Mesodermal cell (in vitro differentiated cells): ENCODE data around the gene LRRC28.

ENCODE experiments used
- H3K27ac ChIP-seq: 2 replicates; pipeline ENCODE4 v1.7.0; 2013; ENCODE audit warnings: mild to moderate bottlenecking, low read depth, low read length, moderate library complexity; ENCODE audit not compliant: severe bottlenecking
- H3K36me3 ChIP-seq: 2 replicates; pipeline ENCODE4 v1.7.1; 2013; ENCODE audit warnings: mild to moderate bottlenecking, low read length, moderate library complexity; ENCODE audit not compliant: control insufficient read depth, insufficient read depth
- H3K4me1 ChIP-seq: one replicate; pipeline ENCODE4 v1.7.1; 2013; ENCODE audit warnings: mild to moderate bottlenecking, low read length; ENCODE audit not compliant: insufficient read depth, control insufficient read depth, poor library complexity, severe bottlenecking
- H3K4me3 ChIP-seq: 2 replicates; pipeline ENCODE4 v1.7.0; 2013; ENCODE audit warnings: low read length, control low read depth, mild to moderate bottlenecking; ENCODE audit not compliant: insufficient read depth, poor library complexity, severe bottlenecking; ENCODE audit errors: extremely low read depth
- H3K9me3 ChIP-seq: 2 replicates; pipeline ENCODE4 v1.7.1; 2013; ENCODE audit warnings: mild to moderate bottlenecking, low read length, moderate library complexity; ENCODE audit not compliant: control insufficient read depth
- WGBS, 2 experiments: methylation state at CpG; one replicate each; pipeline ENCODE4 v1.1.5; 2013; ENCODE audit warnings: missing lambda C conversion rate in 2 of 2; ENCODE audit not compliant: insufficient coverage in 2 of 2; 5-methylcytosine and 5-hydroxymethylcytosine counted together

LRRC28 gene

DNA sequence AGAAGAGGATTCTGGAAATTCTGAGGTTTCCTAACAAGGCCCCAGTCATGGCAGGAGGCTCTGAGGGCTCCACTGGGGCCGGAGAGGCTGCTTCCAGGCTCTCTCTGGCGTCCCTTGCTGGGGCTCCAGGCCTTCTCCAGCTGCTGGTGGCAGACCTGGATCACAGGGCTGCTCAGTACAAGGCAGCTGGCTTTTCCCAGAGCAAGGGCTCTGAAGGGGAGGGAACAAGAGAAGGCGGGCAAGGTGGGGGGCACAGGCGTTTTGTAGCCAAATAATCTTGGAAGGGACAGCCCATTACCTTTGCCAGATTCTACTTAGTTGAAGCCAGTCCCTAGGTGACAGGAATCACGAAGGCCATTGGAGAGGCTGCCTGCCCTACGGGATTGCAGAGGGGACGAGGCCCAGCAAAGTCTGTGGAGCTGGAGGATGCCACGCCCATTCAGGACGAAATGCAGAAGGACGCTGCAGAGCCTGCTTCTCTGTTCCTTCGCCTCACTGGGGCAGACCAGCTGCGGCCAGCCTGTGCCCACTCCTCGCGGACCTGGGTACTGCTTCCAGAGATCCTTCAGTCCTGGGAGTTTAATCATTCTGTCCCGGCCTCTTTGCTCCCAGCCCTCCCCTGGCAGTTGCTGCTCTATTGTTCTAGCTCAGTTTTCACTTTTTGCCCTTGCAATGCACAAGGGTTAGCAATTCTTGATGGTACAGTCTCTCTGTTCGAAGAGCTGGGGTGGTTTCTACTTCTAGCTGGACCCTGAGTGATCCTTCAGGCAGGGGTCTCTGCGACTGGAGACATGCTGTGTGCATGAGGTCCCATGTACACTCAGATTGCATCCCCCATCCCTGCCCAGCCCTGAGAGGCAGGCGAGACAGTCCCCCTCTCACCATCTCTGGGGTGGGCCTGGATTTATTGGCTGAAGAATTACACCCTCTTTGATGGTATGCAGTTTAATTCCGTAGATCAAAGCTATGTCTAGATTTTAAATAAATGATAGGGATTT lies 165.2 kb downstream of the LRRC28 start:
- no peak overlapping the region for H3K4me3 ChIP-seq
- H3K27ac ChIP-seq: no peak overlapping the region
- WGBS, 2 experiments: 80 to 90% methylated on average over 15 of the region's 19 CpGs
- H3K9me3 ChIP-seq: no peaks in the 10 kb centered on the region
- no peaks in the 10 kb centered on the region for H3K4me1 ChIP-seq
- H3K36me3 ChIP-seq: no peaks in the 10 kb centered on the region

DNA sequence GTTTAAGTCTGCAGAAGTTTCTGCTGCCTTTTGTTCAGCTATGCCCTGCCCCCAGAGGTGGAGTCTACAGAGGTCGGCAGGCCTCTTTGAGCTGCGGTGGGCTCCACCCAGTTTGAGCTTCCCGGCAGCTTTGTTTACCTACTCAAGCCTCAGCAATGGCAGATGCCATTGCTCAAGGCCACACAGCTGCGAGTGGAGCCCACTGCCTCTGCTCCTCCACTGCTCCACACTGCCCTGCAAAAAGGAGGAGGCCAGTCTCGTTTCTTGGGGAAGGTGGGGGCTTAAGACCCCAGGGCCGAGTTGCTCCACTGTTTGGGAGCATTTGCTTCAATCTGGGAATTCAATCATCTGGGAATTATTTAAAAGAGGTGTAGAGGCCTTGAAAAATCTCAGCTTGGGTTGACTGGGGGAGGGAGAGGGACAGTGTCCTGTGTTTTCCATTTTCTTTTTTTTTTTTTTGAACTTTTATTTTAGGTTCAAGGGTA lies 169.9 kb downstream of the LRRC28 start:
- Histone ChIP-seq H3K36me3 (no peaks in the 10 kb centered on the region), H3K4me1 (peaks cover 19% of the 10 kb centered on the region), H3K4me3 (no peak overlapping the region), H3K9me3 (no peaks in the 10 kb centered on the region), H3K27ac (no peak overlapping the region)
- 33 to 42% methylated on average over 1 to 4 of the region's 6 CpGs for WGBS, 2 experiments

DNA sequence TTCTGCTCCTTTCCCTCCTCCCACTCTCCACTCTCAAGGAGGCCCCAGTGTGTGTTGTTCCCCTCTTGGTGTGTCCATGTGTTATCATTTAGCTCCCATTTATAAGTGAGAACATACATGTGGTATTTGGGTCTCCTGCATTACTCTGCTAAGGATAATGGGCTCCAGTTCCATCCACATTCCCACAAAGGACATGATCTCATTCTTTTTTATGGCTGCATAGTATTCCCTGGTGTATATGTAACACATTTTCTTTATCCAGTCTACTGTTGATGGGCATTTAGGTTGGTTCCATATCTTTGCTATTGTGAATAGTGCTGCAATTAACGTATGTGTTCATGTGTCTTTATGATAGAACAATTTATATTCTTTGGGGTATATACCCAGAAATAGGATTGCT lies 170.5 kb downstream of the LRRC28 start:
- Histone ChIP-seq H3K36me3 (no peaks in the 10 kb centered on the region), H3K27ac (no peak overlapping the region), H3K4me3 (no peak overlapping the region), H3K4me1 (peaks cover 19% of the 10 kb centered on the region), H3K9me3 (no peaks in the 10 kb centered on the region)
- WGBS, 2 experiments: 100% methylated on average over 1 of the region's 1 CpG; no CpG with 5 or more reads in 1 of the 2 experiments

DNA sequence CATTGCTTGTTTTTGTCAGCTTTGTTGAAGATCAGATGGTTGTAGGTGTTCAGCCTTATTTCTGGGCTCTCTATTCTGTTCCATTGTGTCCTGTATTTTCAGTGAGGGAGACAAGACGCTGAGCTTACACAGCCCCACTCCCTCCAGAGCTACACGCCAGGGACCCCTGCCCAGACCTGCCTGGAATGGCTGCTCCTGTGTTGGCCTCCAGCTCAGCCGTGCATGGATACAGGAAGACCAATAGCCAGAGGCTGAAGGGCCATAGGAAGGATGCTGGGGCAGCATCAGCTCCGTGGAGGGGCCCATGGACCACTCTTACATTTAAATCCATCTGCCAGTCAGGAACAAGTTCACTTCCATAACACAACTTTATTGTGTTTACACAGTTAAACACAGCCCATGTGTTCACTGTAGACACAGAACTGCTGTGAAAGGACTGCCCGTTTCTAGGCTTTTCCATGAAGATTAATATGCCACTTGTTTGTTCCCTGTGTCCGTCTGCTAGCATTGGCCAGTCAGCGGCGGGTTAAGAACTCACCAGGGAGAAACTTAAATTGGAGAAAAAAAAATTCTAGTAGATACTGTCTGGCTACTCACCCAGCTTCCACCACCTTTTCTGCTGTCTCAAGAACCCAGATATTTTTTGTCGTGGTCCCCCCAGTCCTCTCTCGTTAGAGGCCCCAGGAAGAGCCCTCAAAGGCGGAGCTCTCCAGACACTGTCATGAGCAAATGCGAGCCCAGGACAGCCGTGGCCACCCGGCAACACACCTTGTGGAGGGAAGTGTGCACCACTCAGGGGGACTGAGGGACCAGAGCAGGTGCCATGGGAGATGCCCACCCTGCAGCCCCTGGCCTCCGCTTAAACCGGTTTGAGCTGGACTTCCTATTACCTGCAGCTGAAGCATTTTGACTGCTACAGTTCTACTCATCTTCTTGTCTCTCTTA lies 172.2 kb downstream of the LRRC28 start:
- H3K9me3 ChIP-seq: no peaks in the 10 kb centered on the region
- 92 to 94% methylated on average over 10 to 15 of the region's 16 CpGs for WGBS, 2 experiments
- H3K27ac ChIP-seq: no peak overlapping the region
- H3K36me3 ChIP-seq: no peaks in the 10 kb centered on the region
- H3K4me3 ChIP-seq: no peak overlapping the region
- H3K4me1 ChIP-seq: peaks cover 19% of the 10 kb centered on the region

DNA sequence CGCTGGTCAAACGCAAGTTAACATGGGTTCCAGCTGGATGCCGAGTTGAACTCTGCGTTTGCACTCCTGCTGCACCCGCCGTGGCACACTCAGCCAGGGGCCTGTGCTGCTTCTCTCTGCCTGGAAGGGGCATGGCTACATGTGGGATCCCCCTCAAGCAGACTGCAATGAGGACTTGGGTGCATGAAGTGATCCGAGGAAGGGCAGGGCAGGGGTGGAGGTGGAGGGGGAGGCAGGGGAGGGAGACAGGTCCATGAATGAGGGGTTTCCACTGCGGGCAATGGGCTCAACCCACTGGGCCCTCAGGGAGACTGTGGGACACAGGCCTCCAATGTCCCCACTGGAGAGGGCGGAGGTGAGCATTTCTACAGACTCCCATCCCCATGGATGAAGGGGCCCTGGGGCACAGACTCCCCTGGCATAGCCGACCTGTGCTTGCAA lies 172.9 kb downstream of the LRRC28 start:
- Histone ChIP-seq H3K4me1 (peaks cover 19% of the 10 kb centered on the region), H3K4me3 (no peak overlapping the region), H3K36me3 (no peaks in the 10 kb centered on the region), H3K27ac (no peak overlapping the region), H3K9me3 (no peaks in the 10 kb centered on the region)
- 96 to 97% methylated on average over 9 to 10 of the region's 10 CpGs for WGBS, 2 experiments

DNA sequence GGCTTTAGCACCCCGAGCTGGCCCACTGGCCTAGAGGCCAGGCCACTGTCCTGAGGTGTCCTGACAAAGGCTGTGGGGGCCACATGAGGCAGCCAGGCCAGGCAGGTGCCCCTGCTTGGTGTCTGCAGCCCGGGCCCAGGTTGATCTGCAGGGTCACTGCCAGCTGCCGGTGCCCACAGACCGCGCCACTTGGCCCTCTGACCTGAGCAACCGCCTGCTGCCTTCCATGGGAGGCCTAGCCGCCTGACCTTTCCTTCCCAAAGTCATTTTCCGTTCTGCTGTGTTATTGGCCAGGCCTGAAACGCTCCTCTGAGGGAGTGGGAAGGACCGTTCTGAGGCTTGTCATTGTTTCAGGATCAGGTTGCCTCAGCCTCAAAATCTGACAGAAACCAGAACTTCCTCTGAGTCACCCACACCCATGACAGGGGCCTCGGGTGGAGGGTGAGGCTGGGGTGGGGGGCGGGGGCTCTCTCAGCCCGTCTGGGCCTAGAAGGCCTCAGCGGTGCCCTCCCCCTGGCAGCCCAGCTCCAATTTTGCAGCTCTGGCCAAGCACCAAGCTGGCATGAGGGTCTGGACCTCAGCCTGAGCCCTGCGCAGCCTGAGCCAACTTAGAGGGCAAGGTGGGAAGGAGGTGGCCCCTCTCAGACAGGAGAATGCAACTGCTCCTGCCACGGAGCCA lies 173.8 kb downstream of the LRRC28 start:
- 64 to 71% methylated on average over 8 to 12 of the region's 16 CpGs for WGBS, 2 experiments
- H3K9me3 ChIP-seq: no peaks in the 10 kb centered on the region
- H3K4me1 ChIP-seq: peaks cover 19% of the 10 kb centered on the region
- H3K36me3 ChIP-seq: no peaks in the 10 kb centered on the region
- H3K4me3 ChIP-seq: no peak overlapping the region
- H3K27ac ChIP-seq: peak overlapping the region; percentile 94

DNA sequence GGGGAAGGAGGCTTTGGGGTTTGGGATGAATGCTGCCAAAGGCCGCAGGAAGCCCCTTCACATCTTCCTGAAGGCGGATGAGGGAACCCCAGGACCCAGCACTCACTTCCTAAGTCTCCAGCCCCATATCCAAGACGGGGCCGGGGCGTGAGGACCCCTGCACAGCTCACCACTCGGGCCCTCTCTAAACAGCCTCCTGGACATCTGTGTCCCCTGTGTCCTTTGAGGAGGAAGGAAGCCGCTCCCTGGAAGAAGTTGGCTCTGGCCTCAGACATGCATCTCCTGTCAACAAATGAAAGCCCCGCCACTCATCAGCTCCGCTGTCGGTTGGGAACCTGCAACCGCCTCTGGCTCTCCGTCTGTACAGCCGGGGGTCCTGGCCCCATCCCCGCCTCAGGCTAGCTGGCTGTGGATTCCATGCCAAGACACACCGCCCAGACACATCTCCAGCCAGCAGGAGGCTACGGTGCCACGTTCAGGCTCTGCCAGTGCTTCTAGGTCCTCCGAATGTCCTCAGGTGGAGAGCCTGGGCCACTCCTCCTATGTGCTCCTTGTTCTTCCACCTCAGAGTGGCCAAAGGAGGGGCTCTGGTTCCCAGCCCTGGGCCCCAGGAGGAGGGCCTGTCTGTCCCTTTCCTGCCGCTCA lies 174.5 kb downstream of the LRRC28 start:
- 87 to 91% methylated on average over 16 of the region's 19 CpGs for WGBS, 2 experiments
- H3K36me3 ChIP-seq: no peaks in the 10 kb centered on the region
- H3K27ac ChIP-seq: peak overlapping the region; percentile 94
- H3K9me3 ChIP-seq: no peaks in the 10 kb centered on the region
- H3K4me1 ChIP-seq: peaks cover 19% of the 10 kb centered on the region
- H3K4me3 ChIP-seq: no peak overlapping the region

DNA sequence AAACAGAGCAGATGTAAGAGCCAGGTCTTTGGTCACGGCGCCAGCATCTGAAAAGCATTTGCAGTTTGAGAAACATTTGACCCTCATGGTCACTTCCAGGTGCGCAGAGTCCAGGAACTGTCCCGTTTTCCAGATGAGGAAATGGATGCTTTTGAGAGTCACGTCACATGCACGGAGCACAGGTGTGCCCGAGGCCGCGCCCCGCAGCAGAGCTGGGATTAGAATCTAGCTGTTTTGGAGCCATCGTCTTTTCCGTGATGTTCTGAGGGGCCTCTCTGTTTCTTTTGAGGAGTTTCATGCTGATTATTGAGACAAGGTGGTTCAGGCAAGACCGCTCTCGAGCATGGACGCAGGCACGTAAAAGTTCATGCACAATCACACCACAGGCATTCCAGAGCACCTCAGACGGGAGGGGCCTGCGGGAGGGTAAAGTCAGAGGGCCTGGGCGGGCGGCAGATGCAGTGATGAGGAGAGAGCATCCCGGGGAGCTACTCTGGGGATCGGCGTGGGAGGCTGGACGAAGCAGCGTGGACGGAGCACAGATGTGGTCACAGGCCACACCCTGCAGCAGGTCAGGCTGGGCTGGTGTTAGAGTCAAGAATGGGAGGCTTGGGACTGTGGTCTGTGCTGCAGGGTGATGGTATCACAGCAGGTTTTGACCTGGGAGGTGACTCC lies 175.3 kb downstream of the LRRC28 start:
- Histone ChIP-seq H3K4me1 (peaks cover 19% of the 10 kb centered on the region), H3K36me3 (no peaks in the 10 kb centered on the region), H3K4me3 (no peak overlapping the region), H3K27ac (no peak overlapping the region), H3K9me3 (no peaks in the 10 kb centered on the region)
- 92 to 98% methylated on average over 20 to 22 of the region's 26 CpGs for WGBS, 2 experiments

DNA sequence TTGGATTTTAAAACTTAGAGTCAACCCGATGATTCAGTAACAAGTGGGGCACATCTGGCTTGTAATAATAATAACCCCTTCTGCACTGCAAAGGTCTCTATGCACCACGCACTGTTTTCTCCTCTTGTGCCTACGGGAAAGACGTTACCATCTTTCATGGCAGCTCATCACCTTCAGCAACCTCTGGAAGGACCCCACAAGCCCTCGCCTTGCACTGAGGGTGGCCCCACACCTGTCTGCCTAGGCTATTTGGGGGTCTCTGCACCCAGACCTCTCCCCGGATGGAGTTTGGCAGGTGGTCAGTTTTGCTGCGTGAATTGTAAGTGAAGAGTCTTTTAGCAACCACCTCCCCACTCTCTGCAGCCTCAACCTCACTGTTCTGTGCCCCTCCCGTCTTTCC lies 175.9 kb downstream of the LRRC28 start:
- Histone ChIP-seq H3K4me3 (no peak overlapping the region), H3K27ac (no peak overlapping the region)
- WGBS, 2 experiments: 94% methylated on average over 5 to 6 of the region's 8 CpGs

More for the DNA sequence above, 175.9 kb downstream of the LRRC28 start:
- Histone ChIP-seq H3K36me3 (no peaks in the 10 kb centered on the region), H3K9me3 (no peaks in the 10 kb centered on the region), H3K4me1 (peaks cover 19% of the 10 kb centered on the region)
